T-helper 1 cell treated with Interleukin-12 subunit alpha and Interleukin-12 subunit beta and Interleukin-4 antibody, amounts not matched to agents 30 ng/mL and 1 ng/mL, for 36 hours (primary cell): Measurements from ENCODE around the gene TGFBR3. TPM values are rescaled to one million over a fixed set of nuclear protein-coding genes. Genes with fewer than 3 reads are reported as not detected.

Source experiments
- intact Hi-C: fragments of 100-400 bp; cut with micrococcal nuclease; formaldehyde crosslinking; loops from one replicate; pipeline ENCODE4 v1.15.1; 2024
- total RNA-seq: library from RNA; stranded (reverse); gene quantifications from 2 replicates; pipeline ENCODE4 v1.2.3, GENCODE V29; 2022

The TGFBR3 gene
- total RNA-seq, 1 donor from 2014 or later: 12.9 TPM

- intact Hi-C loops: no loop called here
Observed at GRCh38 chr1:91783423-91784170, 102.4 kb downstream of the TGFBR3 start.

GRCh38 chr1:91781901-91782622 lies 103.9 kb downstream of the TGFBR3 start:
- intact Hi-C loops: no loop called here

GRCh38 chr1:91781371-91781825 lies 104.6 kb downstream of the TGFBR3 start:
- intact Hi-C loops: no loop called here

- intact Hi-C loops: no loop called here
Observed at GRCh38 chr1:91779548-91780021, 106.4 kb downstream of the TGFBR3 start.

GRCh38 chr1:91778964-91779363 lies 107.0 kb downstream of the TGFBR3 start:
- intact Hi-C loops: no loop called here

GRCh38 chr1:91777630-91778300 lies 108.2 kb downstream of the TGFBR3 start:
- intact Hi-C loops: no loop called here

- intact Hi-C loops: no loop called here
Observed at GRCh38 chr1:91777196-91777595, 108.8 kb downstream of the TGFBR3 start.

- intact Hi-C loops: no loop called here
Observed at GRCh38 chr1:91776068-91776794, 109.7 kb downstream of the TGFBR3 start.

- intact Hi-C loops: no loop called here
Observed at GRCh38 chr1:91775227-91775626, 110.7 kb downstream of the TGFBR3 start.

GRCh38 chr1:91774520-91775203 lies 111.3 kb downstream of the TGFBR3 start:
- intact Hi-C loops: no loop called here

GRCh38 chr1:91771717-91772116 lies 114.2 kb downstream of the TGFBR3 start:
- intact Hi-C loops: no loop called here

- intact Hi-C loops: no loop called here
Observed at GRCh38 chr1:91770667-91771268, 115.2 kb downstream of the TGFBR3 start.

GRCh38 chr1:91769742-91770141 lies 116.2 kb downstream of the TGFBR3 start:
- intact Hi-C loops: no loop called here

- intact Hi-C loops: no loop called here
Observed at GRCh38 chr1:91768786-91769725, 116.9 kb downstream of the TGFBR3 start.

GRCh38 chr1:91768120-91768519 lies 117.8 kb downstream of the TGFBR3 start:
- intact Hi-C loops: no loop called here

GRCh38 chr1:91766883-91767282 lies 119.1 kb downstream of the TGFBR3 start:
- intact Hi-C loops: no loop called here

GRCh38 chr1:91765880-91766443 lies 120.0 kb downstream of the TGFBR3 start:
- intact Hi-C loops: no loop called here

GRCh38 chr1:91765293-91765692 lies 120.7 kb downstream of the TGFBR3 start:
- intact Hi-C loops: no loop called here
